GM19328 (cell line): ENCODE measurements around the gene ECM1.

Source experiments
- ATAC-seq: cut with Tn5 transposase; IDR thresholded peaks from one replicate; pipeline ENCODE4 v1.9.1; 2021; ENCODE audit warnings: mild to moderate bottlenecking, moderate library complexity; ENCODE audit not compliant: unreplicated experiment

ECM1 gene

DNA sequence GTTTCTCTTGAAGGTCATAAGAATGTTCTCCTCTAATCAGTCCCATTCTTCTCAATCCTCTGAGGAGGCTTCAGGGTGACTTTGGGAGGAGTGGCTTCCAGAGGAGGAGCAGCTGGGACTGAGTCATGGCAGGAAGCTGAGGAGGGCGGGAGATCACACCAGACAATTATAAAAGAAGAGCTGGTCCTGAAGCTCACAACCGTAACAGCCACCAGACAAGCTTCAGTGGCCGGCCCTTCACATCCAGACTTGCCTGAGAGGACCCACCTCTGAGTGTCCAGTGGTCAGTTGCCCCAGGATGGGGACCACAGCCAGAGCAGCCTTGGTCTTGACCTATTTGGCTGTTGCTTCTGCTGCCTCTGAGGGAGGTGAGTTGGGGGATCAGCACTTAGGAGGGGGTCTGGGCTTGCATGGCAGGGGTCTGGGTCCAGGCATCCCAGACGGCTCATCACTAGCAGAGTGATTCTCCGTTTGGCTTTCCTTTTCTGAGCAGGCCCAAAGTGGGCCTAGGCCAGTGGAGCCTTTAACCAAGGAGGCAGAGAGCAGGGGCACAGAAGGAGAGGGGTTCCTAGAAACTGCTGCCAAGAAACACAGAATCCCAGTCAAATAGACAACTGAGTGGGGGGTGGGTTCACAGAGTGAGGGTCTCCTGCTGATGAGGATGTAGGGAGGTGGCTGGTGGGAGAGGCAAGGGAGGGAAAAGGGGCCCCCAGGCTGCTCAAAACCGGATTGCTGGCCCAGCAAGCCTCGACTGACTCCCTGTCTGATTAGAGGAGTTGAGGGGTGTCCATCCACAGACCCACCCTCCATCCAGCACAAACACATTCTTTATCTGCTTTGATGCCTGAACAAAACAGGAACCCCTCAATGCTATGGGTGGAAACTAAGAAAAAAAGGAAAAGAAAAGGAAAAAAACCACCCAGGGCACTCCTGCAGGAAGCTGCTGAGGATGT lies at the start of gene ECM1:
Gene ECM1 (plus strand): TSS at position 198 of the 953 bp plus-strand sequence. CDS start 101 bp downstream, at position 299.
- no peak for ATAC-seq

DNA sequence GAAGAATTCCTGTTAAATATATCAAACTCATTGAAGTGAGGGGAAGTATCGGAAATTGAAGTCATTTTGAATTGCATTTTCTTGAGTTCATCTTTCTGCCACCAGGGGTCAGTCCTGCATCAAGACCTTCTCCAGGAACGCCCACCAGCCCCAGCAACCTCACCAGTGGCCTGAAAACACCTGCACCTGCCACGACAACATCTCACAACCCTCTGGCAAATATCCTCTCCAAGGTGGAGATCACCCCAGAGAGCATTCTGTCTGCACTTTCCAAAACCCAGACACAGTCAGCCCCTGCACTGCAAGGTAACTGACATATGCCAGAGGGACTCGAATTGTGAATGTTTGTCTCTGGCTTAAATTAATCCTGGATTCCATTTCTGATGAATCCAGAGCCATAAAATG lies 43.5 kb upstream of the ECM1 start:
- no peak for ATAC-seq

DNA sequence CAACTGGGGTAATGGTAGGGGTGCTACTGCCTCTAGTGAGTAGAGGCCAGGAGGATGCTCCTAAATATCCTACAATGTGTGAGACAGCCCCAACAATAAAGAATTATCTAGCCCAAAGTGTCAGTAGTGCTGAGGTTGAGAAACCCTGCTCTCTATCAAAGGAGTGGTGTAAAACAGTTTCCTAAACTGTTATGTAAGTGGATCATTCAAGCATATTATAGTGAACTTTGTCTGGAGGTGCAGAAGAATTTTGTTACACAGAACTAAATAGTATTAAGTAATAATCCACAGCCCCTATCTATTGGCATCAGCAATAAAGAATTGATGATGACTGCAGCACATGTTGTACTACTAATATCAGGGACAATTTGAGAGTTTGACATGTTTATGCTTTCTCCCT lies 40.9 kb upstream of the ECM1 start:
- no peak for ATAC-seq

DNA sequence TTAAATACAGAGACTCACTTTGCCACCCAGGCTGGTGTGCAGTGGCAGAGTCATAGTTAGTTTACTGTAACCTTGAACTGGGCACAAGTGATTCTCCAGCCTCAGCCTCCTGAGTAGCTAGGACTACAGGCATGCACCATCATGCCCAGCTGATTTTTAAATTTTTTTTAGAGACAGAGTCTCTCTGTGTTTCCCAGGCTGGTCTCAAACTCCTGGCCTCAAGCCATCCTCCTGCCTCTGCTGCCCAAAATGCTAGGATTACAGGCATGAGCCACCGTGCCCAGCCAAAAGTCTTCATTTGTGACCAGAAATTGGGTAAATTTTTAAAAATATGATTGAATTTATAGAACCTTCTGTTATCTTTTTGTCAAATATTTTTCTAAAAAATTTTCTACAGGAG lies 38.6 kb upstream of the ECM1 start:
- ATAC-seq: no peak

DNA sequence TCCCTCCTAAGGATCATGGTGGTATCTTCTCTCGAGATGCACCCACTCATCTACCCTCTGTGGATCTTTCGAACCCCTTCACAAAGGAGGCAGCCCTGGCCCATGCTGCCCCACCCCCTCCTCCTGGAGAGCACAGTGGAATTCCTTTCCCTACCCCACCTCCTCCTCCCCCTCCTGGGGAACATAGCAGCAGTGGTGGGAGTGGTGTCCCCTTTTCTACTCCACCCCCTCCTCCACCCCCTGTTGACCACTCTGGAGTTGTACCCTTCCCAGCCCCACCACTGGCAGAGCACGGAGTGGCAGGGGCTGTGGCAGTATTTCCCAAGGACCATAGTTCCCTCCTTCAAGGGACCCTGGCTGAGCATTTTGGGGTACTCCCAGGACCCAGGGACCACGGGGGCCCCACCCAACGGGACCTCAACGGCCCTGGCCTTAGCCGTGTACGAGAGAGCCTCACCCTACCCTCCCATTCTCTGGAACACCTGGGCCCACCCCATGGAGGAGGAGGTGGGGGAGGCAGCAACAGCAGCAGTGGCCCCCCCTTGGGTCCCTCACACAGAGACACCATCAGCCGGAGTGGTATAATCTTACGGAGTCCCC lies 35.2 kb upstream of the ECM1 start:
- no peak for ATAC-seq

DNA sequence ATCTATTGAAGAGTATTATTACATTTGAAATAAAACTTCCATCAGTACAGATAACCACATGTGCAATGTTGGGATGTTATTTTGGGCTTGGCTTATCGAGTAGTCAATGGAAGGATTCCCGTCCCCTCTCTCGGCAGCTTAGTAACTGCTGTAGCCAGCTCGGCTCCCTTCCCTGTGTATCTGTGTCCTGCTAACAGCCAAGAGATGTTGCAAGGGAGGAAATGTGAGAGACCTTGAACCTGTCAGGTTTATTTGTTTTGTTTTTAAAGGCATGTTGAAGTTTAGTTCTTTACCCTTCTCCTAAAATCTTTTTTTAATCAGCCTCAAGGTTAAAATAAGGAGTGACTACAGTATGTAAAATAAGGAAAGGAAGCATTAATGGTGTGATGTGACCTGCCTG lies 34.2 kb upstream of the ECM1 start:
- no peak for ATAC-seq

DNA sequence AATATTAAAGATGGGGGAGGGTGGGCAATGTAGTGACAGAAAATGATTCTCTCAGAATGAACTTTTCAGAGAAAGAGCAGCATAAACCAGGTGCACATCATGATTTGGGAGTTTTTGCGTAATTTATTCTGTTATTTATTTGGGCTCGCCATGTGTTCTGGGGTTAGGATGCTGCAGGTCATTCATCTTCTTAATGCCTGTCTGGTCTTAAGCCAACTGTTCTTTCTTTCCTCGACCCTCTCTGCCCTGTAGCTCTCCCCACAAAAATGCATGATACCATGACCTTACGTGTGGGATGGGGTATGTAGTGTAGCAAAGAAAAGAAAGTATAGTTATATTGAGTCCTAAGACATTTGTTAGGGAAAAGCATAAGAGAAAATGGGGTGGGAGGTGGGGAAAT lies 33.0 kb upstream of the ECM1 start:
- ATAC-seq: no peak

DNA sequence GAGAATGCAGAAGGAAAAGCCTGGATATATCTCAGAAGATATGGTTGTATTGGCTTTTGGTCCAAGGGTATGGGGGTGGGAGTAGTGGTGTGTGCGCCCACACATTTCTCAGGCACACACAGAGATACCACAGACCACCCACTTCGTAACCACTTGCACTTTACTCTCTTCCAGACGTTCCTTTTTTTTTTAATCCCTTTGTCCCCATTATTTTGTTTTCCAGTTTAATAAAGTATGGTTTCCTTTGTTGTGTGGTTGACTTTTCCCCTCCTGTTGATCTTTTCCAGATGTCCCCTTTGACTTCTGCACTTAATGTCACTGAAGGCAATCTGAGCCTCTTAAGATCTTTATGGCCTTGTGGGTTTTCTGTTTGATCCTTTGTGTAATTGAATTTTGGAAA lies 31.2 kb upstream of the ECM1 start:
- no peak for ATAC-seq

DNA sequence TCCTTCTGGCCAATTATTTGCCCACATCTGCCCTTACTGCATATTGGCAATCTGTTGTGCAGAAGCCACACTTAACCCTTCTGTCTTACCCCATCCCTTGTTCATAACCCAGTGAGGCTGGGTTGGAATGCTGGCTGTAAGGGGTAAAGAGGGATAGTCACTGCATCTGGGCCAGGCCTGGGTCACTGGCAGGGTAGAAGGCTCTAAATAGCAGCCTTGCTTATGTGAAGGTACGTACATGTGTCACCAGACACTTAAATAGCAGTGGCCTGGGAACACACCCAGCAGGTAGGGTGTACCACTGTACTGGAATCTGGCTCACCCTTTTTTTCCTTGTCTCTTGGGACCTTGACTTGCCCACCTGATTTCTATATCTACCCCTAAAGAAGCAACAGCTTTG lies 30.6 kb upstream of the ECM1 start:
- ATAC-seq: no peak

DNA sequence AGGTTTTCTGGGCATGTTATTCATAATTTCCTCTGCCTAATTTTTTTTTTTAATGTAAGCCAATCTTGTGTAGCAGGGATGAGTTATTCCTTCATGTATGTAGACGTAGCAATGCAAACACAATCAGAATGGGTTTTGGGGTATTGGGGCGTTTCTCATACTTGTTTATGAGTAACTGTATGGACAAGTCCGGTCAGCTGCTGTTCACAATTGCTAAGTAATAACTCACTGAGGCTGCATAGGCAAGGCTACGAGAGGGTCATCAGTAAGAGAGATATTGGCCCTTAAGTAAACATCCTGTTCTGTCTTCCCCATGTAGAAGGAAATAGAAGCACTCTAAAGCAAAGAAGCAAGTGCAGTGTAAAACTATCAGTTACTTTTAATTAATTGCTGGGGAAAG lies 30.2 kb upstream of the ECM1 start:
- ATAC-seq: no peak

DNA sequence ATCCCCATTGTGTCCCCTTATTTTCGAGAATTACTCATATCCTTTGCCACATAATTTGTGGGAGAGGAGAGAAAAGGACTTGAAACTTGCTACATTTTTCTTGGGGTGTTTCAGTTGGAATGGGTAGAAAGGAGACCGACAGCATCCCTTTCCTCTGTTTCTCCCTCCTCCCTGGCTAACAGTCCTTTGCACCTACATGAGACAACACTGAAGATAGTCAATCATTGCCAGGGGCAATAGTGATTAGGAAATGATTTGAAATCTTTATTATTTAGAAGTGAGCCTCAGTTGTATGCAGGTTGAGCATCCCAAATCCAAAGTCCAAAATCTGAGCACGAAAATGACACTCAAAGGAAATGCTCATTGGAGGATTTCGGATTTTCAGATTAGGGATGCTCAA lies 28.5 kb upstream of the ECM1 start:
- ATAC-seq: no peak

DNA sequence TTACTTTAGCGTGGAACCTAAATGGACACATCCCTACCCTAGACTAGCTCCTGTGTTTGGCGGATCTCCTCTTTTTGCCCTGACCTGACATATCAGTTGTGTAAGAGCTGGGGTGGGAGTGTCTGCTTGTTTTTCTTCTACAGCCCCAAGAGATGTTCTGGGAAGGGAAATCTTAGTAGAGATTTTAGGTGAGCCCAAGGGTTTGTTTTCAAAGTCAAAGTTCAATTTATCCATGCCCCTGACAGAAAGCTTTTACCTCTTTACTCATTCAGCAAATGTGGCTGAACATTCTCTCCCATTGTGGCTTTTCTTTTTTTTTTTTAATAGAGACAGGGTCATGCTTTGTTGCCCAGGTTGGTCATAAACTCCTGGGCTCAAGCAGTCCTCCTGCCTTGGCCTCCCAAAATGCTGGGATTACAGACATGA lies 28.0 kb upstream of the ECM1 start:
- ATAC-seq: no peak

DNA sequence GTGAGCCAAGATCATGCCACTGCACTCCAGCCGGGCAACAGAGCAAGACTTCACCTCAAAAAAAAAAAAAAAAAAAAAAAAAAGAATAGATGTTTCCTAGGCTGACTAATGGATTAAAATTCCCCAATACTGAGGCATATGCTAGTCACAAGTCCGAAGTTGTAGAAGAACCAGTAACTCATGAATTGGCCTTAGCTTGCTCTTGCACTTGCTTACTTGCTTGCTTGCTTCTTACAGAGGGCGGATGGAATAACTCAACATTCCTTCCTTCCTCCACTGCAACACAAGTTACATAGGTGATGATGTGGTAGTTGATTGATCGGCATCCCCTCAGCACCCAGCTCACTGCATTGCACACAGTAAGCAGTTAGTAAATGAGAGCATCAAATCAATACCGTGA lies 23.5 kb upstream of the ECM1 start:
- no peak for ATAC-seq

DNA sequence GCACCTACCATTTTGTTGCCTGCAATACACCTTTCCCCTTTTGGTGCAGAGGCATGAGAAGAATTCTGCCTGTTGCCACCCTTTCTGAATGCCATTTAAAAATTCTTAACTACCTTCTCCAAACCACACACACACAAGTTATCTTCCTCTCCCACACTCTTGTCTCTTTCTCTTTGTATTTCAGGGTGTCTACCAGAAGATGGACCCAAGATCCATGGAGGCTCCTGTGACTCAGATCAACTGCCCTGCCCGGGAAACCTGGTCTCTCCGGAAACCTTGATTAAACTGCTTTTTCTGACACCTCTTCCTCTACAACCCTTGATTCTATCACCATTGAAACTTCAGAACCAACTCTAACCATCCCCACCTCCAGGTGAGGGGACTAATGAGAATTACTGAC lies 23.0 kb upstream of the ECM1 start:
- ATAC-seq: no peak

DNA sequence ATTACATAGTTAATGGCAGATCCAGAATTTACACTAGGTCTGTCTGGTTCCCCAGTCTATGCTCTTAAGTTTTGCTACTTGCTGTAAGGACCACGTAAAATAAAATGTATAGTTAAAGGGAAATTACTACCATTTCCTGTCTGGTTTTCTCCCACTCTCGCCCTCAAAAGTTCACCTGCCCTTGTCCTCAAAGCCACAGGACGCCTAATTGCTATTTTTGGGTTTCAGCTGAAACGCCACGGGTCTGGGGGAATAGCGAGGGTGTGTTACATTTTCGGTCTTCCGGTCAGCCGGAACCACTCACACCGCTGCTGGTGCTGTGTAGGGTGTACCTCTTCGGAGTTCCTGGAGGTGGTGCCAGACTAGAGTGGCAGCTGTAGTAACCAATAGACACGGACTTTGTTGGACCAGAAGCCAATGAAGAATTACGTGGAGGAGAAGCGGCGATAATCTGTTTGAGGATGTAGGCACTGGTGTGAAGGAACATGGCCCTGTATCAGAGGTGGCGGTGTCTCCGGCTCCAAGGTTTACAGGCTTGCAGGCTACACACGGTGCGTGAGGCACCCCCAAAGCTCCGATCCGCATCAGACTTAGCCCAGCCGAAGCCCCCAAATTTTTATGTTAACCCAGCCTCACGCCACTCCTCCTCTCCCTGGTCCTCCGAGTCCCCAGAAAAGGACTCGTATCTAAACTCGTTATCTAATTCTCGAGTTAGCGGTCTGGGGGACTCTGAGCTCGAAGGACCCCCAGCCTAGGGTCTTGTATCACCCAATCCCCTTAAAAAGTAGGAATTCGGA lies 20.7 kb upstream of the ECM1 start, which contains the start of gene TARS2:
Gene TARS2 (plus strand): TSS at position 454 of the 797 bp plus-strand sequence. CDS start 32 bp downstream, at position 486.
- ATAC-seq: peak; percentile 99

DNA sequence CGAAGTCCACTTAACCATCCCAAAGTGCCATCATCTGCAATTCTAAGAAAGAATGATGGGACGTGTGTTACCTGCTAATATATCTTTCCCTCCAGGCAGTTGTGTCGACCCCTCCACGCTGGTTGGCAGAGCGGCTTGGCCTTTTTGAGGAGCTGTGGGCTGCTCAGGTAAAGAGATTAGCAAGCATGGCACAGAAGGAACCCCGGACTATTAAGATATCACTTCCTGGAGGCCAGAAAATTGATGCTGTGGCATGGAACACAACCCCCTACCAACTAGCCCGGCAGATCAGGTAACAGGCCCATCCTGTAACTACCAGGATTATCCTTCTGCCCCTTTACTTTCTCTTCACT lies 20.2 kb upstream of the ECM1 start:
- ATAC-seq: no peak

DNA sequence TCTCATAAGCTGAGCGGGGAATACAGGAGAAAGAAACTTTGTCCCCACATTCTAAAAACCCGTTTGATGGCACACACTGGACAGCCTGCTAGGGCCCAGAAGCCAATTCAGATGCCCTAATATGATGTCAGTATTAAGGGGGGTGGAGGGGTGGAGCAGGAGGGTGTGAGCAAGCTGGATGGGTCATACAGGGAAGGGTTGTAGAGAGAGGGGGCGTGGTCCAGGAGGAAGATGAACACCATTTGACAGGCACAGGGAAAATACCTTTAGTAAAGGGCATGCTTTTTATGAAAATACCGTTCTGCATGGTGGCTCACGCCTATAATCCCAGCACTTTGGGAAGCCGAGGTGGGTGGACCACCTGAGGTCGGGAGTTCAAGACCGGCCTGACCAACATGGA lies 14.7 kb upstream of the ECM1 start:
- no peak for ATAC-seq

DNA sequence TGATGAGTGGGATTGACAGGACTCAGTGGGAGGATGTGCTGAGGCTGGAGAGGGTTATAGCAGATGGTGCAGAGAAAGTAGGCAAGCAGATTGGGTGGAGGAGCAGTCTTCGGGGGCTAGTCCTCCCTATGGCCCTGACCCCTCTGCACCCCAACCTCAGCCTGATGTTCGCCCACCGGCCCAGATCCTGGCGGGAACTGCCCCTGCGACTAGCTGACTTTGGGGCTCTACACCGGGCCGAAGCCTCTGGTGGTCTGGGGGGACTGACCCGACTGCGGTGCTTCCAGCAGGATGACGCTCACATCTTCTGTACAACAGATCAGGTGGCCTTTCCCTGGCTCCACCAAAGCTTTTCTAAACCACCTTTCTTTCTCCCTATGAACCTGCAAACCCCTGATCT lies 9.6 kb upstream of the ECM1 start:
- no peak for ATAC-seq

DNA sequence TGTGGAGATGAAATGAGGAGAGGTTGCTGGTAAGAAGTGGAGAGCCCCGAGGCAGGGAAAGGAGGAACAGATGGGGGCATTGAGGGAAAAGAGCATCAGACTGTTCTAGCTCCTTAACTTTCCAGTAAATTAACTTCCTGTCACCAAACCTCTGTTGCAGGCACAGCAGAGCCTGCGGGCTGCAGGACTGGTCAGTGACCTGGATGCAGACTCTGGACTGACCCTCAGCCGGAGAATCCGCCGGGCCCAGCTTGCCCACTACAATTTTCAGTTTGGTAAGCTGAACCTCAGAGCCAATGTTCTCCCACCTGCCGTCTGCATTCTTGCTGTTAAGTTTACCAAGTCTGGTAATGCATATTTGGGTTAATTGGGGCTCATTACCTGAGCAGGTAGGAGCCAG lies 2.5 kb upstream of the ECM1 start:
- ATAC-seq: no peak

DNA sequence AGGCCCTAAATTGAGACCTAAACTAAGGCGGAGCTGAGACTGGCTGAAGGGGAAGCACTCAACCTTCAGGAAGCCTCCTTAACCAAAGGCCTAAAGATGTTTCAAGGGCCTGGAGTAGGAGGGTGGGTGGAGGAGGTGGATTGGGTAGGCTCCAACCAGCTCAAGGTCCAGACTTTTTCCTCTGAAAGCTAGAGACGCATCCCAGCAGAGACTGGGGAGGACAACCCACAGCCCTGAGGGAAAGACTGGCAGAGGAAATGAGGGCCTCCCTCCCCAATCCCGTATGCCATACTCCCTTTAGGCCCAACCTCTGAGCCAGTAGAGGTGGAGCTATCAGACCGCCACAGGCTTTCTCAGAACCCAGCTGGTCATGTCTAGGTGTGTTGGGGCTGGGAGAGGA lies 1.1 kb downstream of the ECM1 start:
- no peak for ATAC-seq

DNA sequence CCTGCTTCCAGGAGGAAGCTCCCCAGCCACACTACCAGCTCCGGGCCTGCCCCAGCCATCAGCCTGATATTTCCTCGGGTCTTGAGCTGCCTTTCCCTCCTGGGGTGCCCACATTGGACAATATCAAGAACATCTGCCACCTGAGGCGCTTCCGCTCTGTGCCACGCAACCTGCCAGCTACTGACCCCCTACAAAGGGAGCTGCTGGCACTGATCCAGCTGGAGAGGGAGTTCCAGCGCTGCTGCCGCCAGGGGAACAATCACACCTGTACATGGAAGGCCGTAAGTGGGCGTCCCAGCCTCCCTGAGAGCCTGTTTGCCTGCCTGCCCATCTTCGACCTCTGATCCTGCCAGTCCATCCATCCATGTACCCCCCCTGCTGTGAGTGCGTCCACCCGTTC lies 3.6 kb downstream of the ECM1 start:
- no peak for ATAC-seq
